ENCODE data around the gene SNX6.

DNA sequence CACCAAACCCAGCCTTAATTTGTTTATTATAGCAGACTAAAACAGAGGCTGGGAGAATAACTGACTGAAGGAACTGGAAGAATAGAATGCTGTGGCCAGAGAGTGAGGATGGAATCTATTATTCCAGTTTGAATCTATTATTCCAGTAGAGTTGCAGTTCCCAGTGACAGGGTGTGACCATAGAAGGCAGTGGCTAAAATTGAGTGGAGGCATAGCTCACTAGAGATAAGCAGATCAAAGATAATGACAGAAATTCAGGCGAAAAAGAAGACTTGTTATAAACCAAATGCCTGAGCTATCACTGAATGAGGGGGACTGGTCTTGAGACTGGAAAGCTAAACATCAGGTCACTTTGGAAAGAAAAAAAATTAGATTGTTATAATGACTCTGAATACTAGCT is 26.0 kb upstream of the SNX6 start:
- no peak for TF ChIP-seq TAF1 (IDR thresholded peaks at IDR 0.05; ENCODE audit: borderline replicate concordance, insufficient read depth, low read length)
- TF ChIP-seq POLR2AphosphoS5 (IDR thresholded peaks at IDR 0.05; ENCODE audit: low read depth, low read length): no peak
- TF ChIP-seq, protein P1, sequence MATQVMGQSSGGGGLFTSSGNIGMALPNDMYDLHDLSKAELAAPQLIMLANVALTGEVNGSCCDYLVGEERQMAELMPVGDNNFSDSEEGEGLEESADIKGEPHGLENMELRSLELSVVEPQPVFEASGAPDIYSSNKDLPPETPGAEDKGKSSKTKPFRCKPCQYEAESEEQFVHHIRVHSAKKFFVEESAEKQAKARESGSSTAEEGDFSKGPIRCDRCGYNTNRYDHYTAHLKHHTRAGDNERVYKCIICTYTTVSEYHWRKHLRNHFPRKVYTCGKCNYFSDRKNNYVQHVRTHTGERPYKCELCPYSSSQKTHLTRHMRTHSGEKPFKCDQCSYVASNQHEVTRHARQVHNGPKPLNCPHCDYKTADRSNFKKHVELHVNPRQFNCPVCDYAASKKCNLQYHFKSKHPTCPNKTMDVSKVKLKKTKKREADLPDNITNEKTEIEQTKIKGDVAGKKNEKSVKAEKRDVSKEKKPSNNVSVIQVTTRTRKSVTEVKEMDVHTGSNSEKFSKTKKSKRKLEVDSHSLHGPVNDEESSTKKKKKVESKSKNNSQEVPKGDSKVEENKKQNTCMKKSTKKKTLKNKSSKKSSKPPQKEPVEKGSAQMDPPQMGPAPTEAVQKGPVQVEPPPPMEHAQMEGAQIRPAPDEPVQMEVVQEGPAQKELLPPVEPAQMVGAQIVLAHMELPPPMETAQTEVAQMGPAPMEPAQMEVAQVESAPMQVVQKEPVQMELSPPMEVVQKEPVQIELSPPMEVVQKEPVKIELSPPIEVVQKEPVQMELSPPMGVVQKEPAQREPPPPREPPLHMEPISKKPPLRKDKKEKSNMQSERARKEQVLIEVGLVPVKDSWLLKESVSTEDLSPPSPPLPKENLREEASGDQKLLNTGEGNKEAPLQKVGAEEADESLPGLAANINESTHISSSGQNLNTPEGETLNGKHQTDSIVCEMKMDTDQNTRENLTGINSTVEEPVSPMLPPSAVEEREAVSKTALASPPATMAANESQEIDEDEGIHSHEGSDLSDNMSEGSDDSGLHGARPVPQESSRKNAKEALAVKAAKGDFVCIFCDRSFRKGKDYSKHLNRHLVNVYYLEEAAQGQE (IDR thresholded peaks at IDR 0.05; ENCODE audit: insufficient read depth in 1 of 2, low read depth in 2 of 2, low read length in 2 of 2): no peak

Measured in PFSK-1 (cell line).